Measurements from ENCODE around the gene LDAF1.
A peak's percentile ranks its signal among the peaks of the same experiment; 100 is the strongest.
"Not testable (repeated sequence)": the region's sequence is repeated elsewhere in the genome, so short reads cannot be mapped to it uniquely, and the experiment has no call there.

LDAF1 gene

DNA sequence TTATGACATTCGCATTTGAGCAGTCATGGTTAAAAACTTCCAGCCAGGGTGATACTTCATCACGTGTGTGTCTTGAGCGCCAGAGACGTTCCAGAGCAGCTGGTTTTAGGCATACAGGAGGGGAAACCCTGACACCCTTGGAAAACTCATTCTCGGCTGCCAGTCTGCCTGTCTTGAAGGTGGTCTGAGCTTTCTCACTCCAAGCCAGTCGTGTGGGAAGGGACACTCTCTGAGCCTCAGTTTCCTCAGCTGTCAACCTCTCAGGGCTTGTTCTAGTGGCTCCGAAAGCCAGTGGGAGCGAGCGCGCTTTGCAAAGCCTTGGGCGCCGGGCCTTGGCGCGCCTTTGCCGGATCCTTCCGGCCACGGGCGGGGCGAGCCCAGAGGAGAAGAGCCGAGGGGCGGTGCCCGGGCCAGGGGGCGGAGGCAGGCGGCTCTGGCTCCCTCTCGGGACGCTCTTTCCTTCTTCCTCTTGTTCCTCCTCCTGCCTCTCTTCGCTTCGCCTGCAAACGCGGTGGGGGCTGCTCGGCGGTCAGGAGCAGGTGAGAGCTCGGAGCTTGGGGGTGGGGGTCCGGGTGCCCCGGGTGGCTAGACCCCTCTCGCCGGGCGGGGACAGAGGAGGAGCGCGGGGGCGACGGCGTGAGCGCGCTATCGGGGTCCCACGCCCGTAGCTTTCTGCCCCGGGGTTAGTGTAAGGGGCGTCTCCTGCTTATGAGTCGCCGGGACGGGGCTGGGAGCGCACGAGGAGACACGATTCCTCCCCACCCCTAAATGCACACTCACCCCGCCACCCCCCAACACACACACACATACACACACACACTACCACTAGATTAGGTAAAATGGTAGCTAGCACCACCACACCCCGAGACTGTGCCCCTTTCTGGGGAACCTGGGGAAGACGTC, at the start of gene LDAF1:
Gene LDAF1, plus strand, starts transcription at position 467 of the 903 bp plus-strand sequence. CDS start 2,509 bp downstream, outside the sequence.
- DNase-seq, result peak; percentile 64

DNA sequence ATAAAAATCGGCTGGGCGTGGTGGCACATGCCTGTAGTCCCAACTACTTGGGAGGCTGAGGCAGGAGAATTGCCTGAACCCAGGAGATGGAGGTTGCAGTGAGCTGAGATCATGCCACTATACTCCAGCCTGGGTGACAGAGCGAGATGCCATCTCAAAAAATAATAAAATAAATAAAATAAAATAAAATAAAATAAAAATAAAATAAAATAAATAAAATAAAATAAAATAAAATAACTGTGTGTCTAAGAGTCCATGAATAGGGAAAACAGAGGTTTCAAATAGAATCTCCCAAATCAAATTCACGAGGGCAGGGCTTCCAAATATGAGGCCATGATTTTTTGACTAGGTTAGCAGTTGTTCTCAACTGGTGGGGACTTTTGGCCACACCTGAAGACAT, 42.9 kb upstream of the LDAF1 start:
- not testable (repeated sequence) for DNase-seq

DNA sequence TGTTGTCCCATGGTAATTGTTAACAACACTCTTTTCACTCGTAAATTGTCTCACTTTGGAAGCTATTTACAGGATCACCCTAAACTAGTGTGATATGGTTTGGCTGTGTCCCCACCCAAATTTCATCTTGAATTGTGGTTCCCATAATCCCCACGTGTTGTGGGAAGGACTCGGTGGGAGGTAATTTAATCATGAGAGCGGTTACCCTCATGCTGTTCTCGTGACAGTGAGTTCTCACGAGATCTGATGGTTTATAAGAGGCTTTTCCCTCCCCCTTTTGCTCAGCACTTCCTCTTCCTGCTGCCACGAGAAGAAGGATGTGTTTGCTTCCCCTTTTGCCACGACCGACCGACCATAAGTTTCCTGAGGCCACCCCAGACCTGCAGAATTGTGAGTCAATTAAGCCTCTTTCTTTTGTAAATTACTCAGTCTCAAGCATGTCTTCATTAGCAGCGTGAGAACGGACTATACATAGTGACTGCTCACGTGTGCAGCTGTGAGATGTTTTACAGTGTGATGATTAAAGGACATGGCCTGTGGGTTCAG, 42.3 kb upstream of the LDAF1 start:
- DNase-seq, result no peak

DNA sequence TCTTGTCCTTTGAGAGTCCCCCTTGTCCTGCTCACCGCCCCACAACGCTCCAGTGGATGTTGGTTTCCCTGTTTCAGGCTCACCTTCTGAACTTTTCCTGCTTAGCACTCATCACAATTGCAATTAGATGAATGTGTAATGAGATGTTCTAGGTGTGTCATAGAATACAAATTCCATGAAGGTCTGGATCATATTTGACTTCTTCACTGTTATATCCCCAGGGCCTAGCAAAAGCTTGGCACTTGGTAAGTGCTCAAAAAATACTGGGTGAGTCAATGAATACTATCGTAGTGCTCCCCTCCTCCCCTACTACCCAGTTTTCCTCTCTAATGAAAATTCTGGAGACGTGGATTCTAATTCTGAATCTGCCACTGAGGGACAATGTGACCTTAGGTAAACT, 40.9 kb upstream of the LDAF1 start:
- no peak for DNase-seq

DNA sequence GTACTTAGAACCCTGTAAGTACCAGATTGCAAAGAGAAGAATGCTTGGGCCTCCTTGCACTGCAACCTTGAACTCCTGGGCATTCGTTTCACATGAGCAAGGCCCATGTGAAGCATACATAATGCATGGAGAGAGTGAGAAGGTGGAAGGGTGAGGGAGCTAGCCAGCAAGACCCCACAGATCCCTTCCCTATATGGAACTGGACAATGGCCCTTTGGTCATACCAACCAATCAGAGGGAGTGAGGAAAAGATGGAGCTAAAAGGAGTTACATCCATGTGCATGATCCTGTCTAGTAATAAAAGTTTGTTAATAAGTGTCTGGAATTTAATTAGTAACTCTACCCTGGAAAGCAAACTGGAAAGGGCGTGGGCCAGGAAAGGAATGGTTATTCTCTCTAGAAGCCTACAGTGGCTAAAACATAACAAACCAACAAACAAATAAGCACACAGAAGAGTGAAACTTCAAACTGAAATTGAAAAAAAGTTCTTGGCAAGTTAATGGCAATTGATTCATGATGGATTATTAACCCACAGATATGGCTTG, 37.4 kb upstream of the LDAF1 start:
- DNase-seq, result no peak

DNA sequence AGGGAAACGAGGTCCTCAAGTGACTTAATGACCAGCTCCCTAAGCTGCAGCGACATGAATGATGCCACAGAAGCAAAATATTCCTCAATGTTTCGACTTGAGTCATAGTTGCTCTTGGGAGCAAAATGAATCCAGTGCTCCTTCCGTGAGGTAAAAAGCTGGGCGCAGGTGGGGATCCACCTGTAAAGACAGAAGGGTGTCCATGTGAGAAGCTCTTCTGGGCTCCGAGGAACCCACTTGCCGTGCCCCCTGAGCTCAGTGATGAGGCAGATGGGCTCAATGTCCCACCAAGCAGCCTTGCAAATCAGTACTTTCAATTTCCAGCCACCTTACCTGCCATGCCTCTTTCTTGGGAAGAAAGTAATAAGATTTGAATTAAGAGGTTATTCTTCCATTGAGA, 33.3 kb upstream of the LDAF1 start:
- DNase-seq, result no peak

DNA sequence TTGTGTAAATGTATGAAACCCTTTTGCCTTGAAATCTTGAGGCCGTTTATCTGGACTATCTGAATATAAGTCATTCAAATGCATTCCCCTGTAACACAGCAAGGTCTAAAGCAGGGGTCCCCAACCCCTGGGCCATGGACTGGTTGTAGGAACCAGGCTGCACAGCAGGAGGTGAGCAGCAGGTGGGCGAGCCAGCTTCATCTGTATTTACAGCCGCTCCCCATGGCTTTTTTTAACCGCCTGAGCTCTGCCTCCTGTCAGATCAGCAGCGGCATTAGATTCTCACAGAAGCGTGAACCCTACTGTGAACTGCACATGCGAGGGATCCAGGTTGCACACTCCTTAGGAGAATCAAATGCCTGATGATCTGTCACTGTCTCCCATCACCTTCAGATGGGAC, 32.0 kb upstream of the LDAF1 start:
- DNase-seq, result no peak

DNA sequence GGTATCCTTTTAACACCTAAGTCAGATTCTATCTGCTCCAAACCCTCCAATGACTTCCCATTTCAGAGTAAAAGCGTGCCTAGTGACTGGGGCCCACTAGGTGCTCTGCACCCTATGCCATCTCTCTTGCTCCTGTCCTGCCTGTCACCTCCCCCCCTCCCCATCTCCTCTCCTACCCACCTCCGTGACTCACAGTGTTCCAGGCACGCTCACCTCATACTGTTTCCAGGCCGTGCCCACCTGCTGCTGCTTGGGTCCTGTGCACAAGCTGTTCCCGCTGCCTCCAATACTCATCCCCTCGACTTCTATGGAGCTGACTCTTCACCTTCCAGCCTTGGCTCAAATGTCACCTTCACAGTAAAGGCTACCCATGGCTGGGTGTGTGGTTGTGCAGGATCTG, 29.5 kb upstream of the LDAF1 start:
- DNase-seq, result no peak

DNA sequence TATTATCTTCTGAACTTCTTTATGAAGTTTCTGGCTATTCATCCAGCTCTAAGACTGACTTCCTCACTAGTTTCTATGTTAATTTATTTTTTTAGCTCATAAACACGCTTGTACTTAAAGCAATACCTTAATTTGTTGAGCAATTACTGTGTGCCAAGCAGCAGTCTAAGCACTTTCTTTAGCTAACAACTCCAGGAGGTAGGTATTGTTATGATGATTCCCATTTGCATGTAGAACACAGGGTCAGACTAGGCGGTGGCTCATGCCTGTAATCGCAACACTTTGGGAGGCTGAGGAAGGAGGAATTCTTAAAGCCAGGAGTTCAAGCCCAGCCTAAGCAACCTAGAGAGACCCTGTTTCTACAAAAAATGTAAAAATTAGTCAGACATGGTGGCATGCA, 27.7 kb upstream of the LDAF1 start:
- no peak for DNase-seq

DNA sequence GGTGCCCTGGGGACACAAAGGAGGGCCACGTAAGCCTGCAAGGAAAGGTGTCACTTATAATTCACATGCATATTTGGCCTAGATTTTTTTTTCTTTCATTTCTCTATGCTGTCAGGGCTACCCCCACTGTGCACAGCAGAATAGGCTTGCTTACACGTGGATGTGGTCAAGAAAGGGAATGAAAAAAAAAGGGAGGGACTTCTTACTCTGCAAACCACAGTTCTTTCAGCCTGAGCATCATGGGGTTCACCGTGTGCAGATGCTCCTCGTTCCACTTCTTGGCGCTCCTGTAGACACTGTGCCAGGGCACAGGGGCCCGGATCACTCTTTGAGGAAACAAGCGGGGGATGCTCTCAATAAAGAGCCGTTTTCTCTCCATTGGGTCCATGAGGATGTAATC, 24.4 kb upstream of the LDAF1 start:
- DNase-seq, result no peak

DNA sequence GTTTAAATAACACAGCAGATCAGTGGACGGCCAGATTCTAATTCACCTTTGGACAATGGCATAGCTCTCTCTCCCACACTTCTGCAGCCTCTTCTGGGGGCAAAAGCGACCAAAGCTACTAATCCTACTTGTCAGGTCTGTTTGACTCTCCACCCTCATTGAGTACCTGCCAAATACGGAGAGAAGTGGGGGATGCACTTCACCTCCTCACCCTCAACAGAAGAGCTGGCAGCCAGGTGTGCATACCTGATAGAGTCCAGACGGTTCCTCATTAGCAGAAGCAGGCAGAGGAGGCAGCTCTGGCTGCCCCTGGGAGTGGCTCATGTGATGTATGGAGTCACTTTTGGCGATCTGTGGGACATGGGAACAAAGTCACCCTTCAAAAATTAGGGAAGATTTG, 12.7 kb upstream of the LDAF1 start:
- no peak for DNase-seq

DNA sequence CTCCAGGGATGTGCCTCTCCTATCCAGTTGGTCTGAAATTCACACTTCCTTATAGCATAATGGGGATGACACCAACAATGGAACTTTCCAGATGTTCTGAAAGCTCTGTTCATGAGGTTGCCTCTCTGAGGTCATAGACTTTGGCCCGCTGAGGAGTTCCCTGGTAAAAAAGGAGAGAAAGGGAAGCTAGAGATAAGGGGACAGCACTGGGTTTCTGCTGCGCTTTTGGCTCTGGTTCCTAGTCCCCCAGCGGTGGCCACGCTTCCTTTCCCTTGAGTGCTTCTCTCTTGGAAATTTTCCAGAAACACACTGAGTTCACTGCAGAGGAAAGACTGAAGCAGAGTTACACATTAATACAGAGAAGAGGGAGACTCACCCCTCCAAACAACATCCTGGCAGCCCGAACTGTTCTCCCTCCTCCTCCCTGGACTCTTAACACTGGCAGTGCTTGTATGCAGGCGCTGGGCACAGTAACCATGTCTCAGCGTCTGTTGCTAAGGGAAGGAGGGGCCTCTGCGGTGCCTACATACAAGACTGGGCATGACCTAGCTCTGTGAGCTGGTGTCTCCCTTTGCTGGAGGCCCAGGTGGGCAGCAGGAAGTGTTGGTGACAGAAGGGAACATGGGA, 8.0 kb upstream of the LDAF1 start, which contains the start of gene DNAH3:
Gene DNAH3, minus strand, starts transcription at position 472 of the 627 bp plus-strand sequence. CDS start 527 bp downstream, outside the sequence.
- no peak for DNase-seq

DNA sequence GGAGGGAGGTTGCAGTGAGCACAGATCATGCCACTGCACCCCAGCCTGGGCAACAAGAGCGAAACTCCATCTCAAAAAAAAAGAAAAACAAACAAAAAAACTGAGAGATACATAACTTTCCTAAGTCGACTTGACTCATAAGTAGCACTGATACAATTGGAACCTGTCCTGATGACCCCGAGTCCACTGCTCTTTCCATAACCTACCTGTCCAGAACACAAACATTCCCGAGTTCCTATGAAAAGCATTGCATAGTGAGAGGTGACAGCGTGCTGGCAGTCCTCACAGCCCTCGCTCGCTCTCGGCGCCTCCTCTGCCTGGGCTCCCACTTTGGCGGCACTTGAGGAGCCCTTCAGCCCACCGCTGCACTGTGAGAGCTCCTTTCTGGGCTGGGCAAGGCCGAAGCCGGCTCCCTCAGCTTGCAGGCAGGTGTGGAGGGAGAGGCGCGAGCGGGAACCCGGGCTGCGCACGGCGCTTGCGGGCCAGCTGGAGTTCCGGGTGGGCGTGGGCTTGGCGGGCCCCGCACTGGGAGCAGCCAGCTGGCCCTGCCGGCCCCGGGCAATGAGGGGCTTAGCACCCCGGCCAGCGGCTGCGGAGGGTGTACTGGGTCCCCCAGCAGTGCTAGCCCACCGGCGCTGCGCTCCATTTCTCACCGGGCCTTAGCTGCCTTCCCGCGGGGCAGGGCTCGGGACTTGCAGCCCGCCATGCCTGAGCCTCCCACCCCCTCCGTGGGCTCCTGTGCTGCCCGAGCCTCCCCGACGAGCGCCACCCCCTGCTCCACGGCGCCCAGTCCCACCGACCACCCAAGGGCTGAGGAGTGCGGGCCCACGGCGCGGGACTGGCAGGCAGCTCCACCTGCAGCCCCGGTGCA, 6.1 kb upstream of the LDAF1 start:
- DNase-seq, result not testable (repeated sequence)

DNA sequence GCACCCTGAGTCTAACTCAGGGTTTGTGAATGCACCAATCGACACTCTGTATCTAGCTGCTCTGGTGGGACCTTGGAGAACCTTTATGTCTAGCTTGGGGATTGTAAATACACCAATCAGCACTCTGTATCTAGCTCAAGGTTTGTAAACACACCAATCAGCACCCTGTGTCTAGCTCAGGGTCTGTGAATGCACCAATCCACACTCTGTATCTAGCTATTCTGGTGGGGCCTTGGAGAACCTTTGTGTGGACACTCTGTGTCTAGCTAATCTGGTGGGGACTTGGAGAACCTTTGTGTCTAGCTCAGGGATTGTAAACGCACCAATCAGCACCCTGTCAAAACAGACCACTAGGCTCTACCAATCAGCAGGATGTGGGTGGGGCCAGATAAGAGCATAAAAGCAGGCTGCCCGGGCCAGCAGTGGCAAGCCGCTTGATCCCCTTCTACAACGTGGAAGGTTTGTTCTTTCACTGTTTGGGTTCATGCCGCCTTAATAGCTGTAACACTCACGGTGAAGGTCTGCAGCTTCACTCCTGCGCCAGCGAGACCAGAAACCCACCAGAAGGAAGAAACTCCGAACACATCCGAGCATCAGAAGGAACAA, 5.2 kb upstream of the LDAF1 start:
- DNase-seq, result not testable (repeated sequence)

DNA sequence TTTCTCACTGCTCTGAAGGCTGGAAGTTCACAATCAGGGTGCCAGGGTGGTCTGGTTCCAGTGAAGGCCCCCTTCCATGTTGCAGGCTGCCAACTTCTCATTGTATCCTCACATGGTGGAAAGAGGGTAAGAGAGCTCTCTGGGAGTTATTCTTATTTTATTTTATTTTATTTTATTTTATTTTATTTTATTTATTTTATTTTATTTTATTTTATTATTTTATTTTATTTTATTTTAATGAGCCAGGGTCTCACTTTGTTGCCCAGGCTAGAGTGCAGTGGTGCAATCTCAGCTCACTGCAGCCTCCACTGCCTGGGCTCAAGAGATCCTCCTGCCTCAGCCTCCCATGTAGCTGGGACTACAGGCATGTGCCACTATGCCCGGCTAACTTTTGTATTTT, 2.5 kb upstream of the LDAF1 start:
- not testable (repeated sequence) for DNase-seq

DNA sequence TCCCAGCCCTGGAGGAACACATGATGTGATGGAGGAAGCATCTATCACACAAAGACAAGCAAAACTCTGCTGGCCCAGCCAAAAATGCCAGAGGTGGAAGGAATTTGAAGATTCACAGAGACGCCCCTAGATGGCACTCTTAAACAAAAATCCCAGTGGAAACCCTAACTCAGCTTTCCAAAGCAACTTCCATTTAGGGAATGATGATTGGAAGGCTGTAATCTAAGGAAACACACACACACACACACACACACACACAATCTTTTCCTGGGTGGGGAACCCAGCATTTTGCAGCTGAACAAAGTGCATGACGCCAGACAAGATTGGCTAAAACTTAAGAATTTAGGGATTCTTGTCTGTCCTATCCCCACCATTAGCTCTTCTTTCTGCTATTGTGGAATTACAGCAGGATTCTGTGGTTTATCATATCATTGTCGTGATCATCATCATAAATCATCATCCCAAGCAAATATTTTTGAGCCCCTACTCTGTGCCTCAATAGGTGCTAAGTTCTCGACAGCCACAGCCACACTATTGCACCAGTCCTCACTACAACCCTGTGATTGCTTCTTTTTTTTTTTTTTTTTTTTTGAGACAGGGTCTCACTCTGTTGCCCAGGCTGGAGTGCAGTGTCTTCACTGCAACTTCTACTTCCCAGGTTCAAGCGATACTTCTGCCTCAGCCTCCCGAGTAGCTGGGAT, 1.6 kb upstream of the LDAF1 start:
- DNase-seq, result no peak

DNA sequence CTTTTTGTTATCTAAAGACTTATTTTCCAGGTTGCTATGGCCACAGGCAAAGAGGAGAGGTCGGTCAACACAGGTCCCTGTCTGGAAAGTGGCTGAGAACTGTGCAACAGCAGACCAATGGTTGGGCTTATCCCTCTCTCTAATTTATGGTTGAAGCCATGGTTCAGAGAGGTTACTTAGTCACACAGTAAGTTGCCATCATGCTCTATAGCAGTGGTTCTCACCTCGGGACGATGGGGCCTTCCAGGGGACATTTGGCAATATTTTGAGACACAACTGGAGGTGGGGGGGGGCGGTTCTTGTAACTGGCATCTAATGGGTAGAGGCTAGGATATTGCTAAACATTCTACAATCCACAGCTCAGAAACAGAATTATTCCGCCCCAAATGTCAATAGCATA, 842 bp upstream of the LDAF1 start:
- no peak for DNase-seq

DNA sequence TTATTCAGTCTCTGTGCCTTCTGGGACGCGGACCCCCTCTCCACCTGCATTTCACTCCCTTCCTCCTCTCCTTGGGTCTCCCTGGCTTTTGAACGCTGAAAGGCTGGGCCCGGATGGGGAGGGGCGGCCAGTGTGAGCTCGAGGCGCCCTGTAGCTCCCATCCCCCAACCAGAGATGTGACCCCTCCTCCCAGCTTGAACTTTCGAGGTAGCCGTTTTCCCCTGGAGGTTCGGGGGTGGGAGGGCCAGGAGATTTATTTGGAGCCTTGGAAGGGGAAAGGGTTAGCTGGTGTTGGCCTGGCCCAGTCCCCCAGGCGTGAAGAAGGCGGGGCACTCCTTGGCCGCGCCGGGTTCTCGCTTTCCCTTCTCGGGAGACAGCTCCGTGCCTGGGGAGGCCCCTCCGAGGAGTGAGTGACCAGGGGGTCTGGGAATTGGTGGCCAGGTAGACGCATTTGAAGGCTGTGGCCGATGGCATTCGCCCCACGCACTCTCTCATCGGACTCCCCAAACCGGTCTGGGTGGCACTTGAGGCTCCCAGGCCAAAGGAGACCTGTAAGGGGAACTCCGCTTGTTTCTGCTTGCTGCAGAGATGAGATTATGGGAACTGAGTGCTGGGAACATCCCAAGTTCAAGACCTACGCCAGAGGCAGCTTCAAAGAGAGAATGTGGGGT, 942 bp downstream of the LDAF1 start:
- no peak for DNase-seq

DNA sequence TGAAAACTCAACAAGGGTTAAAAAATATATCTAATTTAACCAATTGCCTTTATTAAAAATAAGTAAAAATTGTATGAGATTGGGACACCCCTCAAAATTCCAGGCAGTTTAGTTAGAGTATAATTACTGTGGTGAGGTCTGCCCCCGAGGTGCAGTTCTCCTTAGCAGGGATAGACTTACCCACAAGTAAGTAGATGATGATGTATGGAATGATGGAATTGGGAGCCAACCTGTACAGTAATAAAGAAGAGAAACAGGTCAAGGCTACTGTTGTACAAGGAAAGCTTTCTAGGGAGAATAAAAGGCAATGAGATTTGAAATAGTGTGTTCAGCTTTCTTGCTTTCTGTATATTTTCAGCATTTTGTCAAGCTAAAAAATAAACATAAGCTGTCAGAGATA, 1.8 kb downstream of the LDAF1 start:
- no peak for DNase-seq

DNA sequence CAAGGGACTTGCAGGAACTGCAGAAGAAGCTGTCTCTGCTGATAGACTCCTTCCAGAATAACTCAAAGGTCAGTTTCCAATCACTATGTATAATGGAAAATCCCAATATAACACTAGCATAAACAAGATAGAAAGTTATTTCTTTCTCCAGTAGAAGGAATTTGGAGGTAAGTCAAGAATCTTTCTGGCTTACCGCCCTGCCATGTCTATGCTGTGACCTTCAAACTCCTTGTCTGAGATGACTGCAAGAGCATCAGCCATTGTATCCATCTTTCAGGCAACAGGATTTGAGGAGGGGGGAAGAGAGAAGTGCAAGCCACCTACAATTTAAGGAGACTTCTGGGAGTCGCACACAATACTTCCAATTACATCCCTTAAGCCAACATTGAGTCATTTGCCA, 2.7 kb downstream of the LDAF1 start:
- DNase-seq, result no peak

DNA sequence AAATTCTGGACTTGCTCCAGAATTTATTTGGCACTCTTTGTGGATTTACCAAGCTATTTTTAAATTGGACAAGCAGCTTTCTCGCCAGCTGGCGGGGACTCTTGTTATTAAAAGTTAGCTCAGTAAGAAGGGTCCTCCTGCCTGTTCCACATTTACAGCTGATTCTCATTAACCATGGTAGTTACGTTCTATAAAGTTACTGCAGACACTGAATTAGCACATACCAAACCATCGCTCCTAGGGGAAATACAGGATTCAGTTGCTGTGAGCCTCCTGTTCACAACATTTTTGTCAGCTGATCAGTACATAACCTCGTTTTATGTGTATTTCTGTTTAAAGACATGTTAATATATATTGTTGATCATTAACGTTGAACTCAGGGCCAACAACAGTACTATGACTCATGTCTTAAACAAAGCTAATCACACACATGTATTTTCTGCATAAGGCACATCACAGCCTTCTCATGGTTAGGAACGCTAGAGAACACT, 4.2 kb downstream of the LDAF1 start:
- DNase-seq, result no peak

All from activated CD4-positive, alpha-beta T cell treated with anti-CD3 and anti-CD28 coated beads for 1 hour (primary cell).